Thyroid gland (tissue), 4 donors: Measurements from ENCODE around the gene COG6.

Experiments
- CTCF ChIP-seq, 6 experiments: fragments of 200-600 bp in 3 of 6; fragments of 450-650 bp in 3 of 6; sonication (generic) in 3 of 6; IDR thresholded peaks; one replicate each; pipeline ENCODE4 v1.5.1; 2016 to 2019; ENCODE audit warnings: antibody characterized with exemption in 6 of 6, mild to moderate bottlenecking in 2 of 6, inconsistent platforms in 1 of 6, moderate library complexity in 1 of 6
- POLR2A ChIP-seq, 2 donors: fragments of 450-650 bp; IDR thresholded peaks; one replicate each; pipeline ENCODE4 v1.6.1; 2017; ENCODE audit warnings: antibody characterized with exemption in 2 of 2, mild to moderate bottlenecking in 2 of 2, moderate library complexity in 1 of 2

DNA sequence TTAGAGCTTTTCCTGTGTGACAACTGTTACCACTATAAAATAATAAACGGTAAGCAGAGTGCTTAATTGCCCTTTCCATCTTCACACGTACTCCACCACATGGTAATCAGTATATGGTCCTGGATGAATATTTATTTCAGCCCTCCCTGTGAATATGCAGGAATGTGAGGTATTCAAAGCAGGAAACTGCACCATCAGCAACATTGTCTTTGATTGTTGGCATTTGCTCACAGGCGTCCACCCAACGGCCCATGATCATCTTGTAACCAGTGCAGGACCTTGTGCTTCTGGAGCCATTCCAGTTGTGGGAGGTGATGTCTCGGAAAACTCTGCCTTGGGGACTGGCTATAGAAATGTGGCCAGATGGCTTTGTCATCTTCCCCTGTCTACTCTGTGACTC lies 132.6 kb downstream of the COG6 start:
- TF ChIP-seq CTCF (IDR thresholded peaks at IDR 0.05) (no peak), POLR2A (IDR thresholded peaks at IDR 0.05) (no peak)
